Ishikawa (cell line): Measurements from ENCODE around the gene KIAA1191.

ENCODE experiments used
- CEBPB ChIP-seq: IDR thresholded peaks from 2 replicates; pipeline ENCODE4 v1.6.1; 2012
- CREB1 ChIP-seq: IDR thresholded peaks from 2 replicates; pipeline ENCODE4 v1.6.1; 2012; ENCODE audit warnings: low read depth
- EGR1 ChIP-seq: IDR thresholded peaks from 2 replicates; pipeline ENCODE4 v1.6.1; 2012
- EP300 ChIP-seq: IDR thresholded peaks from 2 replicates; pipeline ENCODE4 v1.6.1; 2012; ENCODE audit warnings: borderline replicate concordance
- FOXM1 ChIP-seq: IDR thresholded peaks from 2 replicates; pipeline ENCODE4 v1.6.1; 2012; ENCODE audit warnings: low read depth, borderline replicate concordance
- NFIC ChIP-seq: IDR thresholded peaks from 2 replicates; pipeline ENCODE4 v1.6.1; 2012
- RAD21 ChIP-seq: IDR thresholded peaks from 2 replicates; pipeline ENCODE4 v1.6.1; 2012; ENCODE audit warnings: low read depth
- TAF1 ChIP-seq: IDR thresholded peaks from 2 replicates; pipeline ENCODE4 v1.6.1; 2012; ENCODE audit warnings: low read depth, mild to moderate bottlenecking
- TCF12 ChIP-seq: IDR thresholded peaks from 2 replicates; pipeline ENCODE4 v1.6.1; 2012; ENCODE audit warnings: low read depth
- TEAD4 ChIP-seq: IDR thresholded peaks from 2 replicates; pipeline ENCODE4 v1.6.1; 2012
- YY1 ChIP-seq: IDR thresholded peaks from 2 replicates; pipeline ENCODE4 v1.6.1; 2012; ENCODE audit warnings: low read depth
- ZBTB7A ChIP-seq: IDR thresholded peaks from 2 replicates; pipeline ENCODE4 v1.6.1; 2012; ENCODE audit warnings: low read depth
- TF ChIP-seq, protein P1 (sequence below): IDR thresholded peaks from 2 replicates; pipeline ENCODE4 v1.6.1; 2012
- TF ChIP-seq, protein P2 (sequence below): IDR thresholded peaks from 2 replicates; pipeline ENCODE4 v1.6.1; 2012; ENCODE audit warnings: low read depth, mild to moderate bottlenecking
- TF ChIP-seq, protein P3 (sequence below): IDR thresholded peaks from 2 replicates; pipeline ENCODE4 v1.6.1; 2012

The KIAA1191 gene, protein sequence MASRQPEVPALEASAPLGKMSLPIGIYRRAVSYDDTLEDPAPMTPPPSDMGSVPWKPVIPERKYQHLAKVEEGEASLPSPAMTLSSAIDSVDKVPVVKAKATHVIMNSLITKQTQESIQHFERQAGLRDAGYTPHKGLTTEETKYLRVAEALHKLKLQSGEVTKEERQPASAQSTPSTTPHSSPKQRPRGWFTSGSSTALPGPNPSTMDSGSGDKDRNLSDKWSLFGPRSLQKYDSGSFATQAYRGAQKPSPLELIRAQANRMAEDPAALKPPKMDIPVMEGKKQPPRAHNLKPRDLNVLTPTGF

DNA sequence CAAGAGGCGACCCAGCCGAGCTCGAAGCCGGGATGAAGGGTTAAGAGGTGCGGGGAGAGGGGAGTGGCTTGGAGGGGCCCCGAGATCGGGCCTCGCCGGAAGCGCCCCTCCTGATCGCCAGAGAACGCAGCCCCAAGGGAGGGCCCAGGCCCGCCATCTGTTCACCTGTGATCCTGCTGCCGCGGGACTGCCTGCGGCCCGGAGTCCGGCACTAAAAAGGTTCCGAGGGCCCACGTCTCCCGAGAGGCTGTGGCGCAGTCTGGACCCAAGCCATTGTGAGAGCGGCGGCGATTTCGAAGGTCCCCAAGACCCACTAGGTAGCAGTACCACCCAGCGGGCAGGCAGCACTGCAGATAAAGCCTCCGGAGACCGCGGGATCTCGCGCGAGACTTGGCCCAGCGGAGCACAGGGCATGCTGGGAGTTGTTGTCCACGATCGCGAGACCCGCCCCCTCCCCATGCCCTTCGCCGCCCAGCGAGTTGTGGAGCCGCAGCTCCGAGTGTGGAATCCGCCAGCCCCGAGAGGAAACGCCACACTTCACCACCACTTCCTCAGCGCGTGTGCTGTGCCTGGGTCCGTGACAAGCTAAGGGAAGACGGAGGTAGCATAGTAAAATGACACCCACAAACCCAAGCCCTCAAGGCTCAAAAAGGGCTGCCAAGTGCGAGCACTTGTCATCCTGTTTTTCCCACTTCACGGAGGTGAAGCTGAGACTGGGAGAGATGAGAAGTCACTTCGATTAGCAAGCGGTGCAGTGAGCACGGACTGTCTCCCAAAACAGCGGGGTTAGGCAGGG lies at the start of gene KIAA1191:
TSS of gene KIAA1191 (minus strand) at position 328 of the 796 bp plus-strand sequence. CDS start 2,256 bp downstream, outside the sequence.
- TF ChIP-seq TCF12 (0 out of 2 replicates have a peak, but pooled peaks have one; percentile 19), YY1 (no peak; the same call in 1 of the 2 replicates), ZBTB7A (peak; percentile 75), CEBPB (no peak), EP300 (no peak), TAF1 (peak; percentile 82), FOXM1 (no peak), CREB1 (no peak), RAD21 (peak; percentile 24; the same call in 1 of the 2 replicates), EGR1 (no peak), NFIC (no peak; the same call in 1 of the 2 replicates), TEAD4 (0 out of 2 replicates have a peak, but pooled peaks have one; percentile 8)
- TF ChIP-seq, protein P1, sequence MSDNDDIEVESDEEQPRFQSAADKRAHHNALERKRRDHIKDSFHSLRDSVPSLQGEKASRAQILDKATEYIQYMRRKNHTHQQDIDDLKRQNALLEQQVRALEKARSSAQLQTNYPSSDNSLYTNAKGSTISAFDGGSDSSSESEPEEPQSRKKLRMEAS = peak; percentile 75
- TF ChIP-seq, protein P2, sequence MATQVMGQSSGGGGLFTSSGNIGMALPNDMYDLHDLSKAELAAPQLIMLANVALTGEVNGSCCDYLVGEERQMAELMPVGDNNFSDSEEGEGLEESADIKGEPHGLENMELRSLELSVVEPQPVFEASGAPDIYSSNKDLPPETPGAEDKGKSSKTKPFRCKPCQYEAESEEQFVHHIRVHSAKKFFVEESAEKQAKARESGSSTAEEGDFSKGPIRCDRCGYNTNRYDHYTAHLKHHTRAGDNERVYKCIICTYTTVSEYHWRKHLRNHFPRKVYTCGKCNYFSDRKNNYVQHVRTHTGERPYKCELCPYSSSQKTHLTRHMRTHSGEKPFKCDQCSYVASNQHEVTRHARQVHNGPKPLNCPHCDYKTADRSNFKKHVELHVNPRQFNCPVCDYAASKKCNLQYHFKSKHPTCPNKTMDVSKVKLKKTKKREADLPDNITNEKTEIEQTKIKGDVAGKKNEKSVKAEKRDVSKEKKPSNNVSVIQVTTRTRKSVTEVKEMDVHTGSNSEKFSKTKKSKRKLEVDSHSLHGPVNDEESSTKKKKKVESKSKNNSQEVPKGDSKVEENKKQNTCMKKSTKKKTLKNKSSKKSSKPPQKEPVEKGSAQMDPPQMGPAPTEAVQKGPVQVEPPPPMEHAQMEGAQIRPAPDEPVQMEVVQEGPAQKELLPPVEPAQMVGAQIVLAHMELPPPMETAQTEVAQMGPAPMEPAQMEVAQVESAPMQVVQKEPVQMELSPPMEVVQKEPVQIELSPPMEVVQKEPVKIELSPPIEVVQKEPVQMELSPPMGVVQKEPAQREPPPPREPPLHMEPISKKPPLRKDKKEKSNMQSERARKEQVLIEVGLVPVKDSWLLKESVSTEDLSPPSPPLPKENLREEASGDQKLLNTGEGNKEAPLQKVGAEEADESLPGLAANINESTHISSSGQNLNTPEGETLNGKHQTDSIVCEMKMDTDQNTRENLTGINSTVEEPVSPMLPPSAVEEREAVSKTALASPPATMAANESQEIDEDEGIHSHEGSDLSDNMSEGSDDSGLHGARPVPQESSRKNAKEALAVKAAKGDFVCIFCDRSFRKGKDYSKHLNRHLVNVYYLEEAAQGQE = no peak
- TF ChIP-seq, protein P3, sequence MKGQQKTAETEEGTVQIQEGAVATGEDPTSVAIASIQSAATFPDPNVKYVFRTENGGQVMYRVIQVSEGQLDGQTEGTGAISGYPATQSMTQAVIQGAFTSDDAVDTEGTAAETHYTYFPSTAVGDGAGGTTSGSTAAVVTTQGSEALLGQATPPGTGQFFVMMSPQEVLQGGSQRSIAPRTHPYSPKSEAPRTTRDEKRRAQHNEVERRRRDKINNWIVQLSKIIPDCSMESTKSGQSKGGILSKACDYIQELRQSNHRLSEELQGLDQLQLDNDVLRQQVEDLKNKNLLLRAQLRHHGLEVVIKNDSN = no peak

DNA sequence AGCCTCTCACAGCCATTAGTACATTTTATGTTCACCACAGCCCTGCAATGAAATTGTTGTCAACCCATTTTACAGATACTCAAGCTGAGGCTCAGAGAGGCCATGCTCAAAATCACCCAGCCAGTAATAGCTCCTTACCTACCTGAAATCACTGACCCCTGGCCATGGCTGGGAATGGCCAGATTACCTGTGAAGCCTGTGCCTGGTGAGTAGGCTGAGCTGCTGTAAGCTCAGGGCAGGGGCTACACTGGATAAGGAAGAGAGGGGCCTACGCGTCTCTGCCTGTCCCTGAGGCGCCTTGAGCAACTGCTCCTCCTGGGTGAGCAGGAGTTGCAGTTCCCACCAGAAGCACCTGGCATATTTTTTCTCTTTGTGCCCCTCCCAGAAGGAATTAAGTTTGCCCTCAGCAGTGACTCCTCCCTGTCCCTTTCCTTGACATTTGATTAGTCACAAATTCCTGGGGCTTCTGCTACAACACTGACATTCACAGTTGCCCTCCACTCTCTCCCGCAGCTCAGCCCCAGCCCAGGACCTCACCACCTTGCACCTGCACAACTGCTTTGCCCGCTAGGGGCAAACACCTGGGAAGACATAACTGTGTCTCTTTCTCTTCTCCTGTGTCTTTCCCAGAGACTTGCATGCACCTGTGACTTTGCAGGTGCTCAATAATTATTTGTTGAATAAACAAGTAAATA lies 49.1 kb upstream of the KIAA1191 start:
- TF ChIP-seq YY1 (no peak), TCF12 (no peak), CREB1 (no peak), EP300 (no peak), TEAD4 (no peak), EGR1 (no peak), RAD21 (no peak)
- TF ChIP-seq, protein P1 = no peak

DNA sequence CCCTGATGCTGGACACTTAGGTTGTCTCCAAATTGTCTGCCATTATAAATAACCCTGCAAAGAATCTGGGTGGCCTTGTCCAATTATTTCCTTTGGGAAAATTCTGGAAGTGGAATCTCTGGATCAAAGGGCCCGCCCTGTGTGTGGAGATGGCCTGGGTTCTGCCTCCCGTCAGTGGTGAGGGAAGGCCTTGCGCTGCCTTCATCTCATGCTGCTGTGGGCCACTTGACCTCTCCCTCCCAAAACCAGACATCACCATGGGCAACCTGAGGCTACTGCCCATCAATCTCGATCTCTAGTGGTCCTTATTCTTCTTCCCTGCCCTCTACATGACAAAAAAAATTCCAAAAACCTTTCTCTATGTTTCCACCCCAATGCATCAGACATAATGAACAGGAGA lies 48.2 kb upstream of the KIAA1191 start:
- no peak for TF ChIP-seq TCF12
- TF ChIP-seq CREB1 = no peak
- TF ChIP-seq, protein P2 = no peak
- no peak for TF ChIP-seq FOXM1
- TF ChIP-seq CEBPB = no peak
- TF ChIP-seq NFIC = no peak
- TF ChIP-seq, protein P1 = no peak
- TF ChIP-seq RAD21 = no peak
- no peak for TF ChIP-seq TAF1
- TF ChIP-seq EP300 = no peak
- no peak for TF ChIP-seq TEAD4
- TF ChIP-seq ZBTB7A = no peak
- TF ChIP-seq, protein P3 = no peak
- TF ChIP-seq YY1 = no peak
- no peak for TF ChIP-seq EGR1

DNA sequence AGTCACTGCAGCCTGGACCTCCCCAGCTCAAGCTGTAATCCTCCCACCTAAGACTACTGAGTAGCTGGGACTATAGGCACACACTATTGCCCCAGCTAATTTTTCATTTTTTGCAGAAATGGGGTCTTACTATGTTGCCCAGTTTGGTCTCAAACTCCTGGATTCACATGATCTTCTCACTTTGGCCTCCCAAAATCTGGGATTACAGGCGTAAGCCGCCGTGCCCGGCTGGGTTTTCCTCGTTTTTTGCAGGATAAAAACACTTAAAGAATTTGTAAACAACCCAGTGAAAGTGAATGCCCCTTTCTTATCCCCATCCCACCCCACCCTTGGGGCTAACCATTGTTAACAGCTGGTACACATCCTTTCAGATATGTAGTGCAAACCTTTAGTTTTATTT lies 47.0 kb upstream of the KIAA1191 start:
- TF ChIP-seq CREB1 (no peak), TCF12 (no peak)
- TF ChIP-seq, protein P1 = no peak
